Upper lobe of left lung (tissue), 4 donors: ENCODE results near the gene CTSZ.

ENCODE experiments used
- CTCF ChIP-seq, 6 experiments: fragments of 450-650 bp in 4 of 6; fragments of 200-600 bp in 2 of 6; sonication (generic) in 2 of 6; IDR thresholded peaks; one replicate each; pipeline ENCODE4 v1.5.1; 2016 to 2019; ENCODE audit warnings: antibody characterized with exemption in 6 of 6
- EP300 ChIP-seq, 4 donors: sonication (generic); formaldehyde crosslinking; IDR thresholded peaks; one replicate each; pipeline ENCODE4 v1.5.1; 2017; ENCODE audit warnings: antibody characterized with exemption in 4 of 4, control low read depth in 2 of 4
- POLR2A ChIP-seq, 4 donors: fragments of 450-650 bp; IDR thresholded peaks; one replicate each; pipeline ENCODE4 v1.5.1; 2016 to 2017; ENCODE audit warnings: antibody characterized with exemption in 4 of 4, mild to moderate bottlenecking in 2 of 4

GRCh38 chr20:59026904-59027740, 20.1 kb upstream of the CTSZ start:
- TF ChIP-seq CTCF (IDR thresholded peaks at IDR 0.05) (no peak), POLR2A (IDR thresholded peaks at IDR 0.05) (no peak), EP300 (IDR thresholded peaks at IDR 0.05) (no peak)
